Activated CD4-positive, alpha-beta memory T cell treated with anti-CD3 and anti-CD28 coated beads for 36 hours (primary cell): ENCODE data around the gene SELENON. TPM values are rescaled to one million over a fixed set of nuclear protein-coding genes. Genes with fewer than 3 reads are reported as not detected.
A peak's percentile ranks its signal among the peaks of the same experiment; 100 is the strongest.

Source experiments
- CTCF ChIA-PET: fragments of 350-600 bp; sonication (Branson Sonifier 250); formaldehyde crosslinking; loops from one replicate; lab custom pipeline; 2021; ENCODE audit warnings: antibody characterized with exemption, inconsistent platforms; lab: Charles Lee
- POLR2A ChIA-PET: fragments of 350-600 bp; sonication (Branson Sonifier 250); formaldehyde crosslinking; loops from one replicate; lab custom pipeline; 2021; ENCODE audit warnings: antibody characterized with exemption; lab: Charles Lee
- DNase-seq: peaks from one replicate; pipeline ENCODE4 v3.0.0-alpha.2; 2020
- H3K27ac Mint-ChIP-seq: one replicate; pipeline ENCODE4 v1.8.0; 2021; ENCODE audit warnings: mixed read lengths
- H3K27me3 Mint-ChIP-seq: one replicate; pipeline ENCODE4 v1.8.0; 2021; ENCODE audit warnings: mixed read lengths
- H3K36me3 Mint-ChIP-seq: one replicate; pipeline ENCODE4 v1.8.0; 2021; ENCODE audit warnings: mixed read lengths
- H3K4me1 Mint-ChIP-seq: one replicate; pipeline ENCODE4 v1.8.0; 2021; ENCODE audit warnings: low read depth, mixed read lengths
- H3K4me3 Mint-ChIP-seq: one replicate; pipeline ENCODE4 v1.8.0; 2021; ENCODE audit warnings: mild to moderate bottlenecking, mixed read lengths
- H3K9me3 Mint-ChIP-seq: one replicate; pipeline ENCODE4 v1.8.0; 2021; ENCODE audit warnings: mixed read lengths
- intact Hi-C: fragments of 100-400 bp; cut with micrococcal nuclease; formaldehyde crosslinking; loops from one replicate; pipeline ENCODE4 v1.15.1; 2023
- total RNA-seq, 2 experiments: library from RNA; stranded (reverse); gene quantifications; one replicate each; pipeline ENCODE4 v1.2.3, GENCODE V29; 2021

SELENON gene
- total RNA-seq, 2 experiments from 2014 or later, result 26.8 to 26.9 TPM

DNA sequence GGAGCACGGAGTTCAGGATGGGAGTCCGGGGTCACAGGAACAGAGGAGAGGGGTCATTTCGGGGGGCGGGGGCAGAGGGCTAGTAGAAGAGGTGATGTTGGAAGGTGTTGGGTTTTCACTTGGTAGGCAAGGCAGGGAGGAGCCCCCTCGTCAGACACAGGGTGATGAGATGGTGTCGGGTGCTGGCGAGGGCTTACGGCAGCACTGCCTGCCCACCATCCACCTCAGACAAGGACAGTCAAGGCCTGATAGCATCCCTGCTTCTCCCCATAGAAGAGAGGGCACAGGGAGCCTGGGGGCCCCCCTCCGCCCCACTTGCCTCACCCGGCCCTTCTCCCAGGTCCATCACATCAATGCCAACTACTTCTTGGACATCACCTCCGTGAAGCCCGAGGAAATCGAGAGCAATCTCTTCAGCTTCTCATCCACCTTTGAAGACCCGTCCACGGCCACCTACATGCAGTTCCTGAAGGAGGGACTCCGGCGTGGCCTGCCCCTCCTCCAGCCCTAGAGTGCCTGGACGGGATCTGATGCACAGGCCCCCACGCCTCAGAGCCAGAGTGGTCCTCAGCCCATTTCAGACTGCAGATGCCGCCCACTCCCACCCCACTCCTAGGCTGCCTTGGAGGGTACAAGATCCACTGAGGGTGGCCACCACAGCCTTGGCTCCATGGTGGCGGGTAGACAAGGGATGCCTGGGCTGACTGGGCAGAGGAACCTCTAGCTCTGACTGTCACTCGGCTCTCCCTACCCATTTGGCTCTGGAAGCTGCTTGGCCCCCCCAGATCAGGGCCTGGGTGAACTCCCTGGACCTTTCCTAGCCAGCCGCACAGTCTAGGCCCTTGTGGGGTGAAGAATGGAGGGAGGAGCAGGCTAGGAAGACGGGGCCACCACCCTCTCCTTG is 15.5 kb downstream of the SELENON start:
- H3K36me3 Mint-ChIP-seq, result no peaks in the 10 kb centered on the region
- no peak for DNase-seq
- intact Hi-C loops, result no loop called here
- no peak overlapping the region for H3K27ac Mint-ChIP-seq
- H3K27me3 Mint-ChIP-seq, result no peaks in the 10 kb centered on the region
- ChIA-PET POLR2A (interaction anchor here (0.9 kb wide), 1 partner anchor 266 kb away, joined by 3 read pairs; no protein-coding TSS in a partner anchor), CTCF (interaction anchor here (1.0 to 1.2 kb wide), 2 partner anchors 272 to 328 kb away, joined by 3 read pairs; partner anchors contain the start of gene LDLRAP1)
- no peaks in the 10 kb centered on the region for H3K9me3 Mint-ChIP-seq
- H3K4me1 Mint-ChIP-seq, result peaks cover 16% of the 10 kb centered on the region
- H3K4me3 Mint-ChIP-seq, result no peak overlapping the region

DNA sequence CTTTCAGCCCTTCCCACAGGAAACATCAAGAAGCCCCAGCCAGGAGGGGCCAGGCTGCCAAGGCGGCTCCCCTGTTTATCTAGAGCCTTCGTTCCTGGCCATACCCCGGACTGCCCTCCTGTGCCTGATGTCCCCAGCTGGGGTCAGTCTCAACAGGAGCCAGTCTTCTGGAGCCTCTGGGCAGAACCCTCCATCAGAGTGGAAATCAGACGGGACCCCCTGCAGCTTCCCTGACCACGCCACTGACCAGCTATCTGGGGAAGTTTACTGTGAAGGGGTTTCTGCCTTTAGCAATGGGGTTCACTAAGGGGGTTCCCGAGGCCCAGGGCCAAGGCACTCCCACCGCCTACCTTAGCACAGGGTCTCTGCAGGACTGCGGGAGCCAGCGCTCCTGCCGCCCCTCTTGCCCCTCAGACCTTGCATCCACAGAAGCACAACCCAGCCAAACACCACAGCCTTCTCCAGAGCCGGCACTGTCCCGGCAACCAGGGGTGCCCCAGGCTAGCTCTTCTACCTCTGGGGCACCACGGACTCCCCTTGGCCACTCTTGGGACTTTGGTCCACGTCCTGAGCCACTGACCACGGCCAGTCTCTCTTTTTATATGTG is 16.2 kb downstream of the SELENON start:
- intact Hi-C loops, result no loop called here
- peaks cover 22% of the 10 kb centered on the region for H3K4me1 Mint-ChIP-seq

DNA sequence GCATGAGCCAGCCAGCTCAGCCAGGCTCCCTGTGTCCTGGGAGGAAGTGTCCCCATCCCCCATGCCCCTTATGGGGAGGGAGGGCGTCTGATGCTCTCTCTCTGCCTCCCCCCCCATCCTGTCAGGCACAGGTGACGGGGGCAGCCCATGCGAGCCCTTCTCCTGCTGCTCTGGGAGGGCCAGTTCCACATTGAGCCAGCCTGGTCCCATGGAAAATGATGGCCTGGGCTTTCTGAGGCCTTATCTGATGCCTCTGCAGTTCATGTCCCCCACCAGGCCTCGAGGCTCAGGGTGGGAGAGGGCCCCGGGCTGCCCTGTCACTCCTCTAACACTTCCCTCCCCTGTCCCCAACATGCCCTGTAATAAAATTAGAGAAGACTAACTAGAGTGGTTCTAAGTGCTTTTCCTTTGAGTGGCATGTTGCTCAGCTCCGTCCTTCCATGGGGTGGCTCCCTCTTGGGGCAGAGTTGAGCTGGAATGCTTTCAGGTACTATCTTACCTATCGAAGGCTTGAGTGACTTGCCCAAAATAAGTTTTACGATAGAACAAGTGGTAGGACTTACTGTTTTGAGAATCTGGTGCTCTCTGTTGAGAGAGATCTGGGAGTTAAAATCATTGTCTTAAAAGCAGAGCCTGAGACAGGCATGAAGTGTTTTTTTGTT is 18.0 kb downstream of the SELENON start:
- H3K4me3 Mint-ChIP-seq, result peak overlapping the region; percentile 95
- no peak for DNase-seq
- H3K27me3 Mint-ChIP-seq, result no peaks in the 10 kb centered on the region
- no peaks in the 10 kb centered on the region for H3K9me3 Mint-ChIP-seq
- no peaks in the 10 kb centered on the region for H3K36me3 Mint-ChIP-seq
- peak overlapping the region; percentile 18 for H3K27ac Mint-ChIP-seq
- intact Hi-C loops, result no loop called here
- ChIA-PET POLR2A (no interaction called here), CTCF (no interaction called here)
- peaks cover 33% of the 10 kb centered on the region for H3K4me1 Mint-ChIP-seq

More for the DNA sequence above, 16.2 kb downstream of the SELENON start:
- DNase-seq, result no peak
- CTCF ChIA-PET, result interaction anchor here (0.6 kb wide), 1 partner anchor 295 kb away, joined by 3 read pairs; no protein-coding TSS in a partner anchor
- peak overlapping the region; percentile 31 for H3K27ac Mint-ChIP-seq
- no peaks in the 10 kb centered on the region for H3K9me3 Mint-ChIP-seq
- no peaks in the 10 kb centered on the region for H3K36me3 Mint-ChIP-seq
- no peaks in the 10 kb centered on the region for H3K27me3 Mint-ChIP-seq
- no peak overlapping the region for H3K4me3 Mint-ChIP-seq
- POLR2A ChIA-PET, result interaction anchor here (0.9 kb wide), 1 partner anchor 267 kb away, joined by 3 read pairs; no protein-coding TSS in a partner anchor

DNA sequence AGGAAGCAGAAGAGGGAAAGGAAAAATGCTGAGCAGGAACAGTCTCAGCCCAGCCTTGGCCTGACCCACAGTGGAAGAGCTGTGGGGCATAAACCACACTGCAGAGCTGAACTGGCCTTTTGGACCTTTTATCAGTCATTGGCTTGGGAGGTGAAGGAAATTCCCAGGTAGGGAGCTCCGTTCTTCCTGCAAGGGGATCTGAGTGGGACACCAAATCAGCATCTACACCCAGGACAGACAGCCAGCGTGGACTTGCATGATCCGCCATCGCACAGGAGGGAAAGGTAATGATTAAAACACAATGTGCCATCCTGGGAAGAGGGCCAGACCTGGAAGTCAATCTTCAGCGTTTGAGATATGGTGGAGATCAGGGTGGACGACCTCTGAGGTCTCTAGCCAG is 18.6 kb downstream of the SELENON start:
- H3K27me3 Mint-ChIP-seq, result no peaks in the 10 kb centered on the region
- peak overlapping the region; percentile 95 for H3K4me3 Mint-ChIP-seq
- no peaks in the 10 kb centered on the region for H3K36me3 Mint-ChIP-seq
- H3K9me3 Mint-ChIP-seq, result no peaks in the 10 kb centered on the region
- DNase-seq, result no peak
- intact Hi-C loops, result no loop called here
- peak overlapping the region; percentile 84 for H3K27ac Mint-ChIP-seq
- ChIA-PET CTCF (interaction anchor here (2.1 kb wide), 1 partner anchor 199 kb away, joined by 6 read pairs; no protein-coding TSS in a partner anchor), POLR2A (no interaction called here)
- peaks cover 33% of the 10 kb centered on the region for H3K4me1 Mint-ChIP-seq

DNA sequence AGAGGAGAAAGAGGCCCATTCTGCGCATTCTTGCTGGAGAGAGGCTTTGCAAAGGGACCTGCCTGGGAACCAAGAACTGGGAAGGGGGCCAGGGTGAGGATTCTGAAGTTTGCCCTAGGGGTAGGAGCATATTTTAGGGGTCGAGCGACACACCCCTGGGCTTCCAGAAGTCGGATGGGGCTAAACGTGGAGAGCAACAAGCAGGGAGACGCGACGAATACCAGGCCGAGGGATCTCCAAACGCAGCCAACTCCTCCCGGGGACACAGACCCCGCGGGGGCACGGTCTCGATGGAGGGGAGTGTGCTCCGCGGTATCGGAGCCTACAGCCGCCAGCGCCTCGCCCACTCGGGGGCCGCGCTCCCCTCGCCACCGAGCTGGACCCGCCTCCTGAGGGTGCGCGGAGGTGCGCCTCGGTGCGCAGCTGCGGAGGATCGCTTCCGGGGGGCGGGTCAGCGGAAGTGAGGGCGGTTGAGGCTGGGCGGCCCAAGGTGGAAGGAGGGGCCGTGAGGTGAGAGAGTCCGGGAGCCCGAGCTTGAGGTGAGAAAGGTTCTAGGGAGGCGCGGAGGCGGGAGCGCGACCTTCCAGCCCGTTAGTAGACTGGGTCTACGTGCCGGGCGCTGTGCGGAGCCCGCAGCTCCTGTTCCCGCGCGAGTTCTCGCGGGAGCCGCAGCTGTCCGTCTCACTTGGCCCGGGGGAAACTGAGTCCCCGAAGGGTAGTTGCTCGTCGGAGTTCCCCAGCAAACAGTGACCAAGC is 19.7 kb downstream of the SELENON start, which contains the start of gene MTFR1L:
Gene MTFR1L, plus strand, starts transcription at position 464 of the 756 bp plus-strand sequence. CDS start 3,151 bp downstream, outside the sequence.
- ChIA-PET CTCF (interaction anchor here (0.9 to 2.1 kb wide), 6 partner anchors 10 to 350 kb away, joined by 3 to 6 read pairs (median 4); partner anchors contain the start of genes PAFAH2 and ZNF593), POLR2A (interaction anchor here (0.8 to 2.2 kb wide), 9 partner anchors 9 to 390 kb away, joined by 3 to 8 read pairs (median 5); partner anchors contain the start of genes AUNIP, PAFAH2 and PAQR7)
- H3K36me3 Mint-ChIP-seq, result no peaks in the 10 kb centered on the region
- H3K4me1 Mint-ChIP-seq, result peaks cover 33% of the 10 kb centered on the region
- H3K27me3 Mint-ChIP-seq, result no peaks in the 10 kb centered on the region
- H3K27ac Mint-ChIP-seq, result peak within 1 kb of the TSS; percentile 89
- H3K9me3 Mint-ChIP-seq, result no peaks in the 10 kb centered on the region
- intact Hi-C loops, result loop anchor here (1.0 to 5.0 kb wide), 4 partner anchors 39 to 179 kb away; partner anchors contain the start of genes AUNIP, PAFAH2 and STMN1
- peak; percentile 97 for DNase-seq
- peak within 1 kb of the TSS; percentile 95 for H3K4me3 Mint-ChIP-seq

DNA sequence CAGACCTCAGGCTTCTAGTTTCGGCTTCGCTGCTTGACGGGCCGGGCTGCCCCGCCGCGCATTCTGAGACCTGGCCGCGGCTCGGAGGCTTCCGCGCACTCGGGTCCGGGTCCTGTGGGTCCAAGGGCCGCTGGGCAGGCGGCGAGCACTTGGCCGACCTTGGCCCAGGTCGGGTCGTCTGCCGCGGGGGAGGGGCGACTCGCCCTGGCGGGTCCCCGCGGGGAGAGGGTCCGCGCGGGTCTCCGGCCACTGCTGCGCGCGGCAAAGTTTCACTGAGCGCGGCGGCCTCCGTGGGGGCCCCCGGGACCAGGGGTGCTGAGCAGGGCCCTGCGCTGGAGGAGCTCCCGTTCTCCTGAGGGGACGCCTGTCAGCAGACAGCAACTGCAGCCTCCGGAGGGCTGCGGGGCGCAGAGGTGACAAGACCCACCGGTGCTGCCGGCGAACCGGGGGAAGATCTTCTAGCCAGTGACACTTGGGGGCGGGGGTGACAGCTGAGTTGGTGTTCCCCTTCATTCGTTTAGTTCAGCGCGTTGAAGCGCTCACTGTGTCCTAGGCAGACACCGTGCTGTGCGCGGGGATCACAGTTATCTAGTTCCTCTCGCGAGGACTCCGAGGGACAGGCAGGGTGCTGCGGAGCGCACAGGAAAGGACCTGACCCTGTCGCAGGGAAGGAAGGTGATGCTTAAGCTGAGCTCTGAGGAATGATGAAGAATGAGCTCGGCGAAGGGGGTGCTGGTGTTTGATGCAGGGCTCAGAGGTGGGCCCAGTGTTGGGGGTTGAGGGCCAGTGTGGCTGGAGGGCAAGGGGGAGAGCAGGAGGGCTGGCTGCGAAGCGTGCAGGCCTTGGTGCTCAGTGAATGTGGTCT is 20.5 kb downstream of the SELENON start:
- CTCF ChIA-PET, result interaction anchor here (0.9 to 2.6 kb wide), 10 partner anchors 11 to 349 kb away, joined by 3 to 7 read pairs (median 4); partner anchors contain the start of genes PAFAH2 and ZNF593
- H3K4me1 Mint-ChIP-seq, result peaks cover 33% of the 10 kb centered on the region
- no peaks in the 10 kb centered on the region for H3K9me3 Mint-ChIP-seq
- H3K27me3 Mint-ChIP-seq, result no peaks in the 10 kb centered on the region
- peak; percentile 84 for DNase-seq
- peak overlapping the region; percentile 89 for H3K27ac Mint-ChIP-seq
- peak overlapping the region; percentile 95 for H3K4me3 Mint-ChIP-seq
- intact Hi-C loops, result loop anchor here (1.0 to 5.0 kb wide), 4 partner anchors 38 to 178 kb away; partner anchors contain the start of genes AUNIP, PAFAH2 and STMN1
- POLR2A ChIA-PET, result interaction anchor here (0.9 to 2.2 kb wide), 9 partner anchors 13 to 390 kb away, joined by 3 to 8 read pairs (median 5); partner anchors contain the start of genes AUNIP, PAFAH2 and PAQR7
- no peaks in the 10 kb centered on the region for H3K36me3 Mint-ChIP-seq

DNA sequence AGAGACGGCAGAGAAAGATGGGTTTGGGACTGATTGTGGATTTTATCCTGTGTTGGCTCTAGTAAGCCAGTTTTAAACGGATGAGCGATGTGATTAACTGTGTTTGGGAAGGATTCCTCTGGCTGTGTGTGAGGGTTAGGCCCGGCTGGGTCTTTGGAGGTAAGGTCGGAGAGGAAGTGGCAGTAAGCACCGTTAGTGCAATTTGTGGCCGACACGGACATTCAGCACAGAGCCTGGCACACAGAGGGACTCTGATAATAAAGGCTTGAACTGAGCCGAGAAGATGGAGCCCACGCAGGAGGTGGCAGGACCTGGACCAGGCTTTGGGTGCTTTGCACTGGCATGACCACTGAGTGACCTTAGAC is 21.1 kb downstream of the SELENON start:
- no peak for DNase-seq
- peak overlapping the region; percentile 89 for H3K27ac Mint-ChIP-seq
- CTCF ChIA-PET, result interaction anchor here (1.0 to 2.6 kb wide), 5 partner anchors 11 to 300 kb away, joined by 3 to 7 read pairs (median 4); partner anchors contain the start of gene PAFAH2
- intact Hi-C loops, result loop anchor here (2.0 to 5.0 kb wide), 3 partner anchors 38 to 86 kb away; partner anchors contain the start of genes AUNIP and STMN1
- peak overlapping the region; percentile 86 for H3K4me3 Mint-ChIP-seq
- H3K9me3 Mint-ChIP-seq, result no peaks in the 10 kb centered on the region
- H3K4me1 Mint-ChIP-seq, result peaks cover 33% of the 10 kb centered on the region
- no peaks in the 10 kb centered on the region for H3K27me3 Mint-ChIP-seq
- POLR2A ChIA-PET, result interaction anchor here (1.3 to 2.2 kb wide), 2 partner anchors 13 to 177 kb away, joined by 3 to 5 read pairs; partner anchors contain the start of gene PAFAH2
- peaks cover 1% of the 10 kb centered on the region for H3K36me3 Mint-ChIP-seq

DNA sequence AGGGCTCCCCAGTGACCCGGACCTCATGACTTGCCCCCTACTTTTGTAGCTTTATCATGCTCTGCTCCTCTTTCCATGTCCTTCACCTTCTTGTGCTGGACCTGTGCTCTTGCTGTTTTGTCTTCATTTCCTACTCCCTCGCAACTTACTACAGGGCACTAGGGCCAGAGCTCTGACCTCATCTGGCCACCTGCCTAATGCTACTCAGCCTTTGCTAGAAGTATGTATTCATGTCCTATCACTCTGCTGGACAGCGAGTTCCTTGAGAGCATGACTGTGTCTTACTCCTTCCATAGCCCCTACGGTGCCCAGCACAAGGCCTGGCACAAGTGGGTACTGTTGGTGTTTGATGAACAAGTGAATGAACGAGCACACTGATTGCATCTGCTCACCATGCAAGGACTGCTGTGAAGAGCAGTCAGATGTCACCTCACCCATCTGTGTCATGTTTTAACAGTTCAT is 21.7 kb downstream of the SELENON start:
- ChIA-PET CTCF (interaction anchor here (1.3 to 2.6 kb wide), 4 partner anchors 10 to 213 kb away, joined by 3 to 7 read pairs (median 6); partner anchors contain the start of gene PAFAH2), POLR2A (interaction anchor here (1.1 to 2.2 kb wide), 3 partner anchors 8 to 176 kb away, joined by 3 to 5 read pairs (median 3); partner anchors contain the start of gene PAFAH2)
- intact Hi-C loops, result loop anchor here (2.0 to 5.0 kb wide), 3 partner anchors 37 to 86 kb away; partner anchors contain the start of genes AUNIP and STMN1

DNA sequence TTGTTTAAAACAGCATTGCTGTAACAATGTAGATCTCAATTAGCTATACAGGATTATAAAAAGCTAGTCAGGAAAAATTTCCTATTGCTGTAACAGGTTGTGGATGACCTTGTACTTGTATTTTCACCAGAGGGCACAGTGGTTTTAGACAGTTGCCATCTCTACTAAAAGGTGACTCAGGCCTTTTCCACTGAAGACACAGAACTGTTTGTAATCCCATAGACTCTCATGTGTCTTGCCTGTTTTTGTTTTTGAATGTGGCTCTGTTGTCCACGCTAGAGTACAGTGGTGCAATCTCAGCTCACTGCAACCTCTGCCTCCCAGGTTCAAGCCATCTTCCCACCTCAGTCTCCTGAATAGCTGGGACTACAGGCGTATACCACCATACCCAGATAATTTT is 25.6 kb downstream of the SELENON start:
- Mint-ChIP-seq H3K27me3 (no peaks in the 10 kb centered on the region), H3K36me3 (peaks cover 28% of the 10 kb centered on the region), H3K4me1 (peaks cover 17% of the 10 kb centered on the region), H3K4me3 (no peak overlapping the region), H3K9me3 (no peaks in the 10 kb centered on the region), H3K27ac (no peak overlapping the region)
- CTCF ChIA-PET, result interaction anchor here (0.6 to 1.0 kb wide), 2 partner anchors 11 to 32 kb away, joined by 3 read pairs; no protein-coding TSS in a partner anchor
- no peak for DNase-seq
- intact Hi-C loops, result no loop called here
- POLR2A ChIA-PET, result no interaction called here

More for the DNA sequence above, 21.7 kb downstream of the SELENON start:
- no peak for DNase-seq
- Mint-ChIP-seq H3K27me3 (no peaks in the 10 kb centered on the region), H3K36me3 (peaks cover 4% of the 10 kb centered on the region), H3K4me3 (peak overlapping the region; percentile 86), H3K9me3 (no peaks in the 10 kb centered on the region), H3K27ac (peak overlapping the region; percentile 55), H3K4me1 (peaks cover 33% of the 10 kb centered on the region)
